ENCODE measurements around the gene SEPTIN5. TPM values are rescaled to one million over a fixed set of nuclear protein-coding genes. Genes with fewer than 3 reads are reported as not detected.

The SEPTIN5 gene
- total and polyA plus RNA-seq, 5 donors from 2014 or later, result 5.2 TPM; not detected in 4

GRCh38 chr22:19766240-19766510 is 51.9 kb downstream of the SEPTIN5 start:
- DNase-seq, result no peak
- H3K27me3 Mint-ChIP-seq, result peaks cover 76% of the 10 kb centered on the region
- Histone ChIP-seq H3K27me3 (ENCODE audit: control insufficient read depth, insufficient read depth, low read length) (peaks cover 8% of the 10 kb centered on the region), H3K36me3 (ENCODE audit: control insufficient read depth, insufficient read depth, low read length) (no peaks in the 10 kb centered on the region), H3K9me3 (ENCODE audit: control insufficient read depth in 2 of 2, low read length in 2 of 2) (no peaks in the 10 kb centered on the region), H3K4me1 (ENCODE audit: control insufficient read depth, insufficient read depth, low read length, poor library complexity, severe bottlenecking) (peaks cover 28% of the 10 kb centered on the region), H3K27ac (ENCODE audit: insufficient read depth, low read length, poor library complexity, severe bottlenecking) (no peak overlapping the region), H3K4me3 (ENCODE audit: low read depth, low read length) (no peak overlapping the region)
- no peak for ATAC-seq (ENCODE audit: low read depth in 2 of 2)
- no peak overlapping the region for H3K27ac Mint-ChIP-seq
- peaks cover 0 to 2% (median 0%) of the 10 kb centered on the region in 7 donors for H3K9me3 Mint-ChIP-seq
- H3K4me3 Mint-ChIP-seq, result no peak overlapping the region
- H3K36me3 Mint-ChIP-seq, result no peaks in the 10 kb centered on the region
- peaks cover 0 to 34% (median 8%) of the 10 kb centered on the region in 4 donors for H3K4me1 Mint-ChIP-seq

GRCh38 chr22:19766511-19767426 is 52.5 kb downstream of the SEPTIN5 start:
- peaks cover 0 to 30% (median 8%) of the 10 kb centered on the region in 4 donors for H3K4me1 Mint-ChIP-seq
- no peak overlapping the region for H3K27ac ChIP-seq (ENCODE audit: insufficient read depth, low read length, poor library complexity, severe bottlenecking)
- peak overlapping the region; percentile 47 to 88 (median 60) for H3K4me3 Mint-ChIP-seq
- H3K9me3 ChIP-seq (ENCODE audit: control insufficient read depth in 2 of 2, low read length in 2 of 2), result no peaks in the 10 kb centered on the region
- H3K27me3 ChIP-seq (ENCODE audit: control insufficient read depth, insufficient read depth, low read length), result peaks cover 8% of the 10 kb centered on the region
- no peaks in the 10 kb centered on the region for H3K36me3 Mint-ChIP-seq
- H3K36me3 ChIP-seq (ENCODE audit: control insufficient read depth, insufficient read depth, low read length), result no peaks in the 10 kb centered on the region
- H3K4me1 ChIP-seq (ENCODE audit: control insufficient read depth, insufficient read depth, low read length, poor library complexity, severe bottlenecking), result peaks cover 22% of the 10 kb centered on the region
- no peak overlapping the region for H3K27ac Mint-ChIP-seq
- ATAC-seq (ENCODE audit: low read depth in 2 of 2) (peak; percentile 36 to 62), DNase-seq (peak; percentile 14 to 71 (median 26))
- peaks cover 78% of the 10 kb centered on the region for H3K27me3 Mint-ChIP-seq
- no peak overlapping the region for H3K4me3 ChIP-seq (ENCODE audit: low read depth, low read length)
- H3K9me3 Mint-ChIP-seq, result peaks cover 0 to 2% (median 0%) of the 10 kb centered on the region in 7 donors

- Histone ChIP-seq H3K9me3 (ENCODE audit: control insufficient read depth in 2 of 2, low read length in 2 of 2) (no peaks in the 10 kb centered on the region), H3K27ac (ENCODE audit: insufficient read depth, low read length, poor library complexity, severe bottlenecking) (no peak overlapping the region), H3K4me3 (ENCODE audit: low read depth, low read length) (no peak overlapping the region), H3K36me3 (ENCODE audit: control insufficient read depth, insufficient read depth, low read length) (no peaks in the 10 kb centered on the region), H3K27me3 (ENCODE audit: control insufficient read depth, insufficient read depth, low read length) (peaks cover 8% of the 10 kb centered on the region), H3K4me1 (ENCODE audit: control insufficient read depth, insufficient read depth, low read length, poor library complexity, severe bottlenecking) (peaks cover 22% of the 10 kb centered on the region)
- Mint-ChIP-seq H3K27ac (no peak overlapping the region), H3K27me3 (peaks cover 78% of the 10 kb centered on the region), H3K4me3 (peak overlapping the region in 3 of 4 donors; percentile 47 to 66 (median 58)), H3K9me3 (peaks cover 0 to 2% (median 0%) of the 10 kb centered on the region in 7 donors), H3K36me3 (no peaks in the 10 kb centered on the region), H3K4me1 (peaks cover 0 to 25% (median 8%) of the 10 kb centered on the region in 4 donors)
- ATAC-seq (ENCODE audit: low read depth in 2 of 2), result no peak
- no peak for DNase-seq
These were observed 53.4 kb downstream of the SEPTIN5 start for GRCh38 chr22:19767427-19768341.

- Mint-ChIP-seq H3K27me3 (peaks cover 80% of the 10 kb centered on the region), H3K36me3 (no peaks in the 10 kb centered on the region), H3K4me1 (peaks cover 0 to 25% (median 8%) of the 10 kb centered on the region in 4 donors), H3K27ac (peak overlapping the region in 1 of 3 donors; percentile 32), H3K9me3 (peaks cover 0 to 2% (median 0%) of the 10 kb centered on the region in 7 donors), H3K4me3 (peak overlapping the region in 1 of 4 donors; percentile 31)
- H3K36me3 ChIP-seq (ENCODE audit: control insufficient read depth, insufficient read depth, low read length), result no peaks in the 10 kb centered on the region
- H3K27ac ChIP-seq (ENCODE audit: insufficient read depth, low read length, poor library complexity, severe bottlenecking), result no peak overlapping the region
- no peaks in the 10 kb centered on the region for H3K9me3 ChIP-seq (ENCODE audit: control insufficient read depth in 2 of 2, low read length in 2 of 2)
- peaks cover 8% of the 10 kb centered on the region for H3K27me3 ChIP-seq (ENCODE audit: control insufficient read depth, insufficient read depth, low read length)
- DNase-seq, result no peak
- no peak overlapping the region for H3K4me3 ChIP-seq (ENCODE audit: low read depth, low read length)
- no peak for ATAC-seq (ENCODE audit: low read depth in 2 of 2)
- peaks cover 22% of the 10 kb centered on the region for H3K4me1 ChIP-seq (ENCODE audit: control insufficient read depth, insufficient read depth, low read length, poor library complexity, severe bottlenecking)
These were observed 55.1 kb downstream of the SEPTIN5 start for GRCh38 chr22:19769393-19769715.

GRCh38 chr22:19770349-19771220 is 56.3 kb downstream of the SEPTIN5 start:
- H3K27me3 Mint-ChIP-seq, result peaks cover 72% of the 10 kb centered on the region
- peaks cover 0 to 2% (median 0%) of the 10 kb centered on the region in 7 donors for H3K9me3 Mint-ChIP-seq
- Histone ChIP-seq H3K4me1 (ENCODE audit: control insufficient read depth, insufficient read depth, low read length, poor library complexity, severe bottlenecking) (peaks cover 18% of the 10 kb centered on the region), H3K9me3 (ENCODE audit: control insufficient read depth in 2 of 2, low read length in 2 of 2) (no peaks in the 10 kb centered on the region), H3K27me3 (ENCODE audit: control insufficient read depth, insufficient read depth, low read length) (peaks cover 5% of the 10 kb centered on the region), H3K4me3 (ENCODE audit: low read depth, low read length) (no peak overlapping the region), H3K36me3 (ENCODE audit: control insufficient read depth, insufficient read depth, low read length) (no peaks in the 10 kb centered on the region), H3K27ac (ENCODE audit: insufficient read depth, low read length, poor library complexity, severe bottlenecking) (no peak overlapping the region)
- no peak overlapping the region for H3K4me3 Mint-ChIP-seq
- DNase-seq (no peak), ATAC-seq (ENCODE audit: low read depth in 2 of 2) (no peak)
- peaks cover 0 to 17% (median 8%) of the 10 kb centered on the region in 4 donors for H3K4me1 Mint-ChIP-seq
- H3K36me3 Mint-ChIP-seq, result no peaks in the 10 kb centered on the region
- H3K27ac Mint-ChIP-seq, result no peak overlapping the region

- Mint-ChIP-seq H3K27me3 (peaks cover 71% of the 10 kb centered on the region), H3K27ac (no peak overlapping the region)
- H3K4me3 ChIP-seq (ENCODE audit: low read depth, low read length), result no peak overlapping the region
These were observed 58.0 kb downstream of the SEPTIN5 start for GRCh38 chr22:19772422-19772672.

More at GRCh38 chr22:19772422-19772672, 58.0 kb downstream of the SEPTIN5 start:
- peaks cover 0 to 2% (median 0%) of the 10 kb centered on the region in 7 donors for H3K9me3 Mint-ChIP-seq
- peaks cover 0 to 20% (median 6%) of the 10 kb centered on the region in 4 donors for H3K4me1 Mint-ChIP-seq
- Histone ChIP-seq H3K9me3 (ENCODE audit: control insufficient read depth in 2 of 2, low read length in 2 of 2) (no peaks in the 10 kb centered on the region), H3K36me3 (ENCODE audit: control insufficient read depth, insufficient read depth, low read length) (no peaks in the 10 kb centered on the region), H3K27ac (ENCODE audit: insufficient read depth, low read length, poor library complexity, severe bottlenecking) (no peak overlapping the region), H3K4me1 (ENCODE audit: control insufficient read depth, insufficient read depth, low read length, poor library complexity, severe bottlenecking) (peaks cover 9% of the 10 kb centered on the region), H3K27me3 (ENCODE audit: control insufficient read depth, insufficient read depth, low read length) (peaks cover 5% of the 10 kb centered on the region)
- H3K36me3 Mint-ChIP-seq, result no peaks in the 10 kb centered on the region
- ATAC-seq (ENCODE audit: low read depth in 2 of 2), result no peak
- no peak overlapping the region for H3K4me3 Mint-ChIP-seq
- no peak for DNase-seq
